PC-3 (cell line): ENCODE results near the gene HIC1. TPM values are rescaled to one million over a fixed set of nuclear protein-coding genes. Genes with fewer than 3 reads are reported as not detected.

Source experiments
- ATAC-seq: fragments of 200-7000 bp; cut with Tn5 transposase; 2 replicates; pipeline ENCODE4 v1.9.1; 2020; ENCODE audit warnings: mild to moderate bottlenecking, moderate library complexity
- BruUV-seq: library from RNA; stranded (reverse); fragments of 400-500 nt; replicated peaks from 2 replicates; lab custom pipeline; 2021; lab: Mats Ljungman, UMichigan
- CTCF ChIA-PET: fragments of 300-600 bp; sonication (Branson Sonifier 250); formaldehyde crosslinking; loops from one replicate; lab custom pipeline; 2022; ENCODE audit warnings: antibody characterized with exemption; lab: Charles Lee
- POLR2A ChIA-PET: fragments of 300-600 bp; sonication (Branson Sonifier 250); formaldehyde crosslinking; loops from one replicate; lab custom pipeline; 2022; ENCODE audit warnings: antibody characterized with exemption; ENCODE audit not compliant: unreplicated experiment; lab: Charles Lee
- DNase-seq: peaks from one replicate; pipeline ENCODE4 v3.0.0-alpha.2; 2015
- H2AFZ ChIP-seq: fragments of 300-600 bp; sonication (generic); 2 replicates; pipeline ENCODE4 v1.6.0; 2016; ENCODE audit warnings: antibody characterized with exemption, low read length
- H3F3A ChIP-seq: fragments of 300-600 bp; sonication (generic); one replicate; pipeline ENCODE4 v1.6.0; 2017; ENCODE audit warnings: antibody characterized with exemption, low read length, control low read depth, mild to moderate bottlenecking; ENCODE audit not compliant: unreplicated experiment
- H3K27ac ChIP-seq: fragments of 300-600 bp; sonication (generic); 2 replicates; pipeline ENCODE4 v1.5.1; 2016; ENCODE audit warnings: mild to moderate bottlenecking, low read length
- H3K27me3 ChIP-seq: fragments of 300-600 bp; sonication (generic); 2 replicates; pipeline ENCODE4 v1.6.1; 2016; ENCODE audit warnings: low read length, mixed read lengths
- H3K36me3 ChIP-seq: fragments of 300-600 bp; sonication (generic); 2 replicates; pipeline ENCODE4 v1.6.1; 2016; ENCODE audit warnings: low read depth, mixed run types, low read length, mixed read lengths
- H3K4me1 ChIP-seq: fragments of 300-600 bp; sonication (generic); 2 replicates; pipeline ENCODE4 v1.5.1; 2016; ENCODE audit warnings: low read length; ENCODE audit not compliant: insufficient read depth
- H3K4me2 ChIP-seq: fragments of 300-600 bp; sonication (generic); 2 replicates; pipeline ENCODE4 v1.6.0; 2016; ENCODE audit warnings: low read length
- H3K4me3 ChIP-seq: fragments of 300-600 bp; sonication (generic); 2 replicates; pipeline ENCODE4 v1.5.1; 2016; ENCODE audit warnings: mild to moderate bottlenecking, low read length, mixed read lengths
- H3K79me2 ChIP-seq: fragments of 300-600 bp; sonication (generic); 2 replicates; pipeline ENCODE4 v1.6.1; 2017; ENCODE audit warnings: low read length, mixed read lengths
- H3K9ac ChIP-seq: fragments of 300-600 bp; sonication (generic); 2 replicates; pipeline ENCODE4 v1.6.0; 2016; ENCODE audit warnings: mild to moderate bottlenecking, low read length
- H3K9me2 ChIP-seq: fragments of 300-600 bp; sonication (generic); replicated peaks from 2 replicates; pipeline ENCODE4 v1.6.1; 2016; ENCODE audit warnings: mixed run types, low read length, mixed read lengths
- H3K9me3 ChIP-seq: fragments of 300-600 bp; sonication (generic); 2 replicates; pipeline ENCODE4 v1.6.1; 2016; ENCODE audit warnings: low read length, mixed read lengths
- H4K20me1 ChIP-seq: fragments of 300-600 bp; sonication (generic); 2 replicates; pipeline ENCODE4 v1.6.1; 2016; ENCODE audit warnings: low read length, mixed read lengths
- CTCF ChIP-seq: fragments of 300-600 bp; sonication (generic); conservative IDR thresholded peaks from 2 replicates; pipeline ENCODE4 v1.5.1; 2017; ENCODE audit warnings: antibody characterized with exemption, low read depth, mild to moderate bottlenecking, low read length
- EZH2 ChIP-seq: fragments of 300-600 bp; sonication (generic); IDR thresholded peaks from one replicate; pipeline ENCODE4 v1.6.1; 2017; ENCODE audit warnings: antibody characterized with exemption, mild to moderate bottlenecking, low read length; ENCODE audit not compliant: unreplicated experiment
- EZH2phosphoT487 ChIP-seq: fragments of 300-600 bp; sonication (generic); IDR thresholded peaks from 2 replicates; pipeline ENCODE4 v1.6.1; 2018; ENCODE audit warnings: mild to moderate bottlenecking, antibody characterized with exemption, low read length, borderline replicate concordance
- intact Hi-C: fragments of 100-400 bp; cut with micrococcal nuclease; formaldehyde crosslinking; loops from 2 replicates; pipeline ENCODE4 v1.9.0; 2023
- total RNA-seq: library from RNA; depleted of rRNA; stranded (reverse); fragments of >200 nt; gene quantifications from 2 replicates; pipeline ENCODE4 v1.2.3, GENCODE V29; 2014

The HIC1 gene
- total RNA-seq, 1 experiment from 2014 or later = 4.4 TPM

- Histone ChIP-seq H2AFZ (no peak overlapping the region), H3F3A (no peaks in the 10 kb centered on the region), H3K4me2 (no peak overlapping the region), H3K4me1 (peaks cover 7% of the 10 kb centered on the region), H3K9me2 (no peaks in the 10 kb centered on the region), H3K4me3 (no peak overlapping the region), H3K27ac (no peak overlapping the region), H3K36me3 (no peaks in the 10 kb centered on the region), H3K79me2 (no peaks in the 10 kb centered on the region), H3K9ac (no peak overlapping the region), H3K9me3 (no peaks in the 10 kb centered on the region), H4K20me1 (no peaks in the 10 kb centered on the region), H3K27me3 (no peaks in the 10 kb centered on the region)
- ATAC-seq (no peak), DNase-seq (no peak)
- no peak for TF ChIP-seq EZH2
- peak; percentile 44; the same call in 1 of the 2 replicates for TF ChIP-seq CTCF
- no peak for TF ChIP-seq EZH2phosphoT487
- intact Hi-C loops = no loop called here
- CTCF ChIA-PET = interaction anchor here (0.6 to 0.7 kb wide), 2 partner anchors 10 to 209 kb away, joined by 3 read pairs; no protein-coding TSS in a partner anchor
- POLR2A ChIA-PET = no interaction called here
- no TSS peak for BruUV-seq
Measured at GRCh38 chr17:2058586-2059546, 4.0 kb downstream of the HIC1 start.

- ATAC-seq = no peak
- Histone ChIP-seq H4K20me1 (no peaks in the 10 kb centered on the region), H3F3A (no peaks in the 10 kb centered on the region), H3K79me2 (no peaks in the 10 kb centered on the region), H3K9me2 (no peaks in the 10 kb centered on the region), H3K9ac (no peak overlapping the region), H3K27ac (no peak overlapping the region), H2AFZ (no peak overlapping the region), H3K4me2 (no peak overlapping the region), H3K36me3 (no peaks in the 10 kb centered on the region), H3K4me1 (no peaks in the 10 kb centered on the region), H3K9me3 (no peaks in the 10 kb centered on the region), H3K27me3 (no peaks in the 10 kb centered on the region), H3K4me3 (no peak overlapping the region)
- TF ChIP-seq EZH2phosphoT487 (no peak), CTCF (no peak), EZH2 (no peak)
- no TSS peak for BruUV-seq
- CTCF ChIA-PET = interaction anchor here (0.7 kb wide), 1 partner anchor 9 kb away, joined by 3 read pairs; no protein-coding TSS in a partner anchor
- intact Hi-C loops = no loop called here
- no peak for DNase-seq
- POLR2A ChIA-PET = no interaction called here
Measured at GRCh38 chr17:2059547-2060384, 4.9 kb downstream of the HIC1 start.
